Lower lobe of right lung (tissue), 2 donors: ENCODE results near the gene AMN. TPM values are rescaled to one million over a fixed set of nuclear protein-coding genes. Genes with fewer than 3 reads are reported as not detected.

ENCODE experiments used
- ATAC-seq, 2 donors: fragments of 200-7000 bp; cut with Tn5 transposase; one replicate each; pipeline ENCODE4 v1.9.1; 2020 to 2022; ENCODE audit warnings: mild to moderate bottlenecking in 2 of 2, moderate library complexity in 2 of 2
- DNase-seq: peaks from one replicate; pipeline ENCODE4 v3.0.0-alpha.2; 2020
- H3K27ac ChIP-seq: fragments of 200-600 bp; one replicate; pipeline ENCODE4 v1.8.0; 2022
- H3K27me3 ChIP-seq: fragments of 200-600 bp; one replicate; pipeline ENCODE4 v1.8.0; 2022; ENCODE audit warnings: low read depth
- H3K36me3 ChIP-seq: fragments of 200-600 bp; one replicate; pipeline ENCODE4 v1.8.0; 2022; ENCODE audit warnings: mild to moderate bottlenecking
- H3K4me1 ChIP-seq: fragments of 200-600 bp; one replicate; pipeline ENCODE4 v1.8.0; 2022
- H3K4me3 ChIP-seq: fragments of 200-600 bp; one replicate; pipeline ENCODE4 v1.8.0; 2022; ENCODE audit warnings: mild to moderate bottlenecking
- H3K9me3 ChIP-seq: fragments of 200-600 bp; one replicate; pipeline ENCODE4 v1.8.0; 2022
- CTCF ChIP-seq: fragments of 200-600 bp; IDR thresholded peaks from one replicate; pipeline ENCODE4 v1.8.0; 2022; ENCODE audit warnings: antibody characterized with exemption, mild to moderate bottlenecking
- intact Hi-C: fragments of 100-400 bp; cut with DNase I; formaldehyde crosslinking; loops from one replicate; pipeline ENCODE4 v1.11.0; 2022
- total RNA-seq: library from RNA; stranded (reverse); fragmentation: NEBNext Ultra II Directional; extraction: Animal tissue kit (Norgen Biotek cat#: 25700); gene quantifications from one replicate; pipeline ENCODE4 v1.2.1, GENCODE V29; 2021
- donor health status: DM: no; HTN: yes; CAD: no; lungs with severe emphysema.

AMN gene
- total RNA-seq, 1 donor from 2014 or later, result 13.7 TPM

GRCh38 chr14:102878174-102878969 is 44.1 kb upstream of the AMN start:
- DNase-seq (no peak), ATAC-seq (peak; percentile 44 to 60)
- intact Hi-C loops, result no loop called here
- no peak for TF ChIP-seq CTCF
- H3K9me3 ChIP-seq, result no peaks in the 10 kb centered on the region
- H3K27ac ChIP-seq, result no peak overlapping the region
- H3K4me3 ChIP-seq, result no peak overlapping the region
- no peaks in the 10 kb centered on the region for H3K27me3 ChIP-seq
- no peaks in the 10 kb centered on the region for H3K4me1 ChIP-seq
- peaks cover 50% of the 10 kb centered on the region for H3K36me3 ChIP-seq

- intact Hi-C loops, result no loop called here
Measured at GRCh38 chr14:102878970-102879460, 43.4 kb upstream of the AMN start.

GRCh38 chr14:102882226-102882906 is 40.1 kb upstream of the AMN start:
- Histone ChIP-seq H3K9me3 (no peaks in the 10 kb centered on the region), H3K27me3 (no peaks in the 10 kb centered on the region), H3K36me3 (peaks cover 41% of the 10 kb centered on the region), H3K27ac (no peak overlapping the region), H3K4me3 (no peak overlapping the region), H3K4me1 (no peaks in the 10 kb centered on the region)
- no peak for DNase-seq
- intact Hi-C loops, result no loop called here
- ATAC-seq, result no peak
- TF ChIP-seq CTCF, result no peak

More at GRCh38 chr14:102878970-102879460, 43.4 kb upstream of the AMN start:
- no peak overlapping the region for H3K4me3 ChIP-seq
- no peaks in the 10 kb centered on the region for H3K9me3 ChIP-seq
- no peaks in the 10 kb centered on the region for H3K27me3 ChIP-seq
- TF ChIP-seq CTCF, result no peak
- ATAC-seq (peak; percentile 64 to 72), DNase-seq (no peak)
- H3K27ac ChIP-seq, result no peak overlapping the region
- H3K4me1 ChIP-seq, result no peaks in the 10 kb centered on the region
- H3K36me3 ChIP-seq, result peaks cover 45% of the 10 kb centered on the region

DNA sequence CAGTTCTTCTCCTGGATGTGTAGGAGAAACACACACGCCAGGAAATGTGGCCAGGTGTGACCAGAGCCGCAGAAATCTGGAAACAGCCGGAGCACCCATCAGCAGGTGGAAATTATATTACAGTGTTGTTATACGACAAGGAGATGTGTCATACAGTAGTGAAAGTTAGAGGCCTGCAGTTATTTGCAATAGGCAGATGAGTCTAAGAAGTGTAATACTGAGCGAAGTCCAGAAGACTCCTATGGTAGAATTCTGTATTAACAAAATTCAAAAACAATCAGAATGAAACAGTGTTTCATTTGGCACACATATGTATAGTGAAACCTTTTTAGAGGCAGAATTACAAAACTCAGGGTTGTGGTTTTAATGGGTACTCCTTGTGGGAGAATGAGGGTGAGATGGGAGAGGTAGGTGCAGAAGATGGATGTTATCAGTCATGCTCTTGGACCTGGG is 39.3 kb upstream of the AMN start:
- Histone ChIP-seq H3K9me3 (no peaks in the 10 kb centered on the region), H3K27ac (no peak overlapping the region), H3K4me3 (no peak overlapping the region), H3K4me1 (no peaks in the 10 kb centered on the region), H3K27me3 (no peaks in the 10 kb centered on the region), H3K36me3 (peaks cover 37% of the 10 kb centered on the region)
- TF ChIP-seq CTCF, result no peak
- intact Hi-C loops, result no loop called here
- DNase-seq, result no peak
- ATAC-seq, result no peak

DNA sequence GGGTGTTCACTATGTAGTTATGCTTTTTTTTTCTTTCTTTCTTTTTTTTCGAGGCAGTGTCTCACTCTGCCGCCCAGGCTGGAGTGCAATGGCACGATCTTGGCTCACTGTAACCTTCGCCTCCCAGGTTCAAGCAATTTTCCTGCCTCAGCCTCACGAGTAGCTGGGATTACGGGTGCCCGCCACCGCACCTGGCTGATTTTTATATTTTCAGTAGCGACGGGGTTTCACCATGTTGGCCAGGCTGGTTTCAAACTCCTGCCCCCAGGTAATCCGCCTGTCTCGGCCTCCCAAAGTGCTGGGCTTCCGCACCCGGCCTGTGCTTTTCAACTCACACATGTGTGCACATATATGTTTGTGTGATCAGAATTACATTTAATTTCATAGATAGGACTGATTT is 38.9 kb upstream of the AMN start:
- H3K4me1 ChIP-seq, result no peaks in the 10 kb centered on the region
- no peaks in the 10 kb centered on the region for H3K9me3 ChIP-seq
- DNase-seq (no peak), ATAC-seq (no peak)
- no peak overlapping the region for H3K27ac ChIP-seq
- H3K27me3 ChIP-seq, result no peaks in the 10 kb centered on the region
- no peak overlapping the region for H3K4me3 ChIP-seq
- no peak for TF ChIP-seq CTCF
- intact Hi-C loops, result no loop called here
- H3K36me3 ChIP-seq, result peaks cover 35% of the 10 kb centered on the region
